SU-DHL-6 (cell line): ENCODE data around the gene SUPT6H.

Experiments
- H2AFZ ChIP-seq: fragments of 200-600 bp; sonication (generic); 2 replicates; pipeline ENCODE4 v1.6.1; 2014; ENCODE audit warnings: low read depth, mild to moderate bottlenecking, moderate library complexity, mixed read lengths, antibody characterized with exemption, low read length; ENCODE audit not compliant: severe bottlenecking
- H3F3A ChIP-seq: fragments of 200-600 bp; shearing (Covaris generic); 2 replicates; pipeline ENCODE4 v1.6.0; 2016; ENCODE audit warnings: antibody characterized with exemption, mild to moderate bottlenecking; ENCODE audit not compliant: insufficient read depth
- H3K27ac ChIP-seq: fragments of 200-600 bp; sonication (generic); 2 replicates; pipeline ENCODE4 v1.5.1; 2016; ENCODE audit warnings: low read depth, mild to moderate bottlenecking, low read length, moderate library complexity, mixed read lengths
- H3K27me3 ChIP-seq: fragments of 200-600 bp; sonication (generic), shearing (Covaris generic); 2 replicates; pipeline ENCODE4 v1.6.0; 2014; ENCODE audit warnings: mild to moderate bottlenecking, low read length
- H3K36me3 ChIP-seq: fragments of 200-600 bp; sonication (generic); 2 replicates; pipeline ENCODE4 v1.6.1; 2014; ENCODE audit warnings: mild to moderate bottlenecking, low read length, mixed read lengths
- H3K4me2 ChIP-seq: fragments of 300-600, 200-600 bp; shearing (Covaris generic), sonication (generic); 2 replicates; pipeline ENCODE4 v1.6.0; 2014; ENCODE audit warnings: low read length, low read depth, mild to moderate bottlenecking; ENCODE audit not compliant: poor library complexity, severe bottlenecking
- H3K4me3 ChIP-seq: fragments of 200-600 bp; sonication (generic); 2 replicates; pipeline ENCODE4 v1.5.1; 2014; ENCODE audit warnings: antibody characterized with exemption, low read length, mild to moderate bottlenecking, mixed read lengths; ENCODE audit not compliant: insufficient read depth, poor library complexity, severe bottlenecking
- H3K79me2 ChIP-seq: fragments of 200-600 bp; sonication (generic); 2 replicates; pipeline ENCODE4 v1.6.1; 2014; ENCODE audit warnings: mild to moderate bottlenecking, low read length, moderate library complexity; ENCODE audit not compliant: insufficient read depth
- H3K9ac ChIP-seq: fragments of 200-600 bp; sonication (generic); 2 replicates; pipeline ENCODE4 v1.7.0; 2014; ENCODE audit warnings: mild to moderate bottlenecking, low read length
- H3K9me2 ChIP-seq: fragments of 200-600 bp; sonication (generic); replicated peaks from 2 replicates; pipeline ENCODE4 v1.6.1; 2014; ENCODE audit warnings: low read length; ENCODE audit not compliant: insufficient read depth
- H3K9me3 ChIP-seq: fragments of 200-600 bp; sonication (generic); 2 replicates; pipeline ENCODE4 v1.6.1; 2014; ENCODE audit warnings: low read length, mixed read lengths; ENCODE audit not compliant: insufficient read depth
- H4K20me1 ChIP-seq: fragments of 200-600 bp; sonication (generic); 2 replicates; pipeline ENCODE4 v1.6.1; 2014; ENCODE audit warnings: low read depth, mild to moderate bottlenecking, antibody characterized with exemption, low read length, moderate library complexity, mixed read lengths
- CTCF ChIP-seq: fragments of 200-600 bp; sonication (generic); IDR thresholded peaks from one replicate; pipeline ENCODE4 v1.5.1; 2017; ENCODE audit warnings: antibody characterized with exemption, mild to moderate bottlenecking, low read length, moderate library complexity; ENCODE audit not compliant: insufficient read depth, poor library complexity, severe bottlenecking
- EZH2phosphoT487 ChIP-seq: fragments of 200-600 bp; sonication (generic), shearing (Covaris generic); conservative IDR thresholded peaks from 2 replicates; pipeline ENCODE4 v1.6.1; 2018; ENCODE audit warnings: mild to moderate bottlenecking, antibody characterized with exemption, low read length, moderate library complexity, mixed read lengths

The SUPT6H gene

GRCh38 chr17:28700278-28700677, 38.3 kb downstream of the SUPT6H start:
- Histone ChIP-seq H3F3A (no peaks in the 10 kb centered on the region), H3K27ac (no peak overlapping the region), H3K9ac (no peak overlapping the region), H2AFZ (no peak overlapping the region), H3K27me3 (no peaks in the 10 kb centered on the region), H3K4me2 (no peak overlapping the region), H3K9me2 (no peaks in the 10 kb centered on the region), H3K79me2 (no peaks in the 10 kb centered on the region), H3K9me3 (no peaks in the 10 kb centered on the region), H3K4me3 (no peak overlapping the region), H3K36me3 (peaks cover 3% of the 10 kb centered on the region; the same call in 1 of the 2 replicates), H4K20me1 (no peaks in the 10 kb centered on the region)
- TF ChIP-seq CTCF (no peak), EZH2phosphoT487 (no peak)

- Histone ChIP-seq H3K27ac (no peak overlapping the region), H3K9me3 (no peaks in the 10 kb centered on the region), H3K36me3 (peaks cover 3% of the 10 kb centered on the region; the same call in 1 of the 2 replicates), H3K4me2 (no peak overlapping the region), H3K27me3 (no peaks in the 10 kb centered on the region), H3K9me2 (no peaks in the 10 kb centered on the region), H3K9ac (no peak overlapping the region), H3K4me3 (no peak overlapping the region), H4K20me1 (no peaks in the 10 kb centered on the region), H3K79me2 (no peaks in the 10 kb centered on the region), H2AFZ (no peak overlapping the region), H3F3A (no peaks in the 10 kb centered on the region)
- no peak for TF ChIP-seq EZH2phosphoT487
- no peak for TF ChIP-seq CTCF
Measured at GRCh38 chr17:28700830-28701492, 39.0 kb downstream of the SUPT6H start.

- no peaks in the 10 kb centered on the region for H3K9me3 ChIP-seq
- no peaks in the 10 kb centered on the region for H3K79me2 ChIP-seq
- no peaks in the 10 kb centered on the region; the same call in 1 of the 2 replicates for H3K36me3 ChIP-seq
- no peaks in the 10 kb centered on the region for H3K9me2 ChIP-seq
- H3K4me3 ChIP-seq, result no peak overlapping the region
- H3F3A ChIP-seq, result no peaks in the 10 kb centered on the region
- H3K9ac ChIP-seq, result no peak overlapping the region
- no peak overlapping the region for H3K27ac ChIP-seq
- no peak overlapping the region for H3K4me2 ChIP-seq
- H2AFZ ChIP-seq, result no peak overlapping the region
- TF ChIP-seq CTCF (no peak), EZH2phosphoT487 (no peak)
- no peaks in the 10 kb centered on the region for H4K20me1 ChIP-seq
- no peaks in the 10 kb centered on the region for H3K27me3 ChIP-seq
Measured at GRCh38 chr17:28702026-28702751, 40.2 kb downstream of the SUPT6H start.
